SK-N-MC (cell line): ENCODE results near the gene VTA1.
"Not testable (repeated sequence)": the region's sequence is repeated elsewhere in the genome, so short reads cannot be mapped to it uniquely, and the experiment has no call there.

Experiments used
- DNase-seq: peaks from one replicate; pipeline ENCODE4 v3.0.0-alpha.2; 2011; ENCODE audit warnings: low read depth, low spot score
- H3K27ac ChIP-seq: fragments of 200-600 bp; sonication (generic); 2 replicates; pipeline ENCODE4 v1.5.1; 2016; ENCODE audit warnings: mixed run types
- H3K36me3 ChIP-seq: fragments of 200-600 bp; sonication (generic); 2 replicates; pipeline ENCODE4 v1.6.1; 2017; ENCODE audit warnings: antibody characterized with exemption, low read length, mixed read lengths; ENCODE audit not compliant: insufficient read depth
- H3K4me3 ChIP-seq: fragments of 200-600 bp; sonication (generic); 2 replicates; pipeline ENCODE4 v1.5.1; 2016
- H3K9ac ChIP-seq: fragments of 200-600 bp; sonication (generic); 2 replicates; pipeline ENCODE4 v1.8.0; 2017; ENCODE audit warnings: mixed run types, mixed read lengths; ENCODE audit not compliant: insufficient read length
- H3K9me3 ChIP-seq: fragments of 200-600 bp; sonication (generic); 2 replicates; pipeline ENCODE4 v1.6.1; 2017; ENCODE audit warnings: low read depth, mild to moderate bottlenecking, antibody characterized with exemption, low read length, moderate library complexity, mixed read lengths
- EZH2 ChIP-seq: fragments of 200-600 bp; sonication (generic); IDR thresholded peaks from one replicate; pipeline ENCODE4 v1.6.1; 2017; ENCODE audit warnings: antibody characterized with exemption
- FOXP2 ChIP-seq: optimal IDR thresholded peaks from 2 replicates; pipeline ENCODE3; 2011; ENCODE audit warnings: mild to moderate bottlenecking, moderate library complexity; ENCODE audit not compliant: insufficient read depth; ENCODE audit errors: extremely low read length, control extremely low read depth
- POLR2AphosphoS5 ChIP-seq: IDR thresholded peaks from 2 replicates; pipeline ENCODE4 v1.6.1; 2012; ENCODE audit warnings: mild to moderate bottlenecking, low read depth, low read length, borderline replicate concordance

VTA1 gene

GRCh38 chr6:142183351-142183750 is 36.3 kb downstream of the VTA1 start:
- no peaks in the 10 kb centered on the region; the same call in 1 of the 2 replicates for H3K36me3 ChIP-seq
- no peak overlapping the region for H3K9ac ChIP-seq
- no peak overlapping the region for H3K27ac ChIP-seq
- no peak overlapping the region for H3K4me3 ChIP-seq
- H3K9me3 ChIP-seq, result no peaks in the 10 kb centered on the region
- no peak for TF ChIP-seq EZH2
- TF ChIP-seq POLR2AphosphoS5, result no peak
- no peak for TF ChIP-seq FOXP2
- DNase-seq, result no peak

DNA sequence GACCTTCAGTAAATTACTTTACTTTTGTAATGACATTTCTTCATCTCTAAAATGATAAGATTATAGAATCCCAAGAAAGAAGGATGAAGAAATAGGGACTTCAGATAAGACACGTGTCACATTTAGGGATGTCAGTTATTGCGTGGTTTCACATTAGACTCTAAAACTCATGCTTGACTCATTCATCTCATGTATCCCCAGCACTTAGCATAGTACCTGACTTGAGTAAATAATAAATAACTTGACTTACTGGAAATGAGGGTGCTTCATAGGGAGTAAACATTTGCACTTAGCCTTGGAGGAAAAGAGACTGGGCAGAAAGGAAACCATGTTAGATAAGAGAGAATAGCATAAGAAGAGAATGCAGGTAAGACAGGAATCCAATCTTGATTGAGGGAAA is 37.2 kb downstream of the VTA1 start:
- no peak for DNase-seq
- Histone ChIP-seq H3K4me3 (no peak overlapping the region), H3K9ac (no peak overlapping the region), H3K36me3 (no peaks in the 10 kb centered on the region; the same call in 1 of the 2 replicates), H3K27ac (no peak overlapping the region), H3K9me3 (no peaks in the 10 kb centered on the region)
- TF ChIP-seq EZH2, result no peak
- TF ChIP-seq POLR2AphosphoS5, result no peak
- no peak for TF ChIP-seq FOXP2

DNA sequence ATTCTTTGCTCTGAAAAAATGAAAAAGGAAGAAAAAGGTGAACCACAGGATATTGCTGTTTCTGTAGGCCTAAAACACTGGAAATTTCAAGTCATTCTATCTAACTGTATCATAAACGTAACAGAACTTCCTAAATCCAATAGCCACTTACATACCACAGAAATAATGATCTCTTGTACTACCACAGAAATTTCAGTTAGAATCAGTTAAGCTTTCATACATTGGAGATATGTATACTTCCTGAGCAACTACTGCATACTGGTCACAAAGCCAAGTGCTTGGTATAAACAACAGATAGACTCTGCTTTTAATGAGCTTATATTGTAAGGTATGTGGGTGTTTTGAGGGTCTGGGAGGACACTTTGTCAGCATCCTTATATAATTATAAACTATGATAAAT is 38.6 kb downstream of the VTA1 start:
- Histone ChIP-seq H3K36me3 (0 out of 2 replicates have a peak, but pooled peaks cover 6% of the 10 kb centered on the region), H3K4me3 (no peak overlapping the region), H3K9me3 (no peaks in the 10 kb centered on the region), H3K27ac (no peak overlapping the region), H3K9ac (no peak overlapping the region)
- no peak for TF ChIP-seq EZH2
- DNase-seq, result no peak

- TF ChIP-seq EZH2 (no peak), POLR2AphosphoS5 (no peak), FOXP2 (no peak)
- no peak overlapping the region for H3K27ac ChIP-seq
- H3K4me3 ChIP-seq, result no peak overlapping the region
- H3K36me3 ChIP-seq, result 0 out of 2 replicates have a peak, but pooled peaks cover 6% of the 10 kb centered on the region
- H3K9me3 ChIP-seq, result no peaks in the 10 kb centered on the region
- no peak for DNase-seq
- H3K9ac ChIP-seq, result no peak overlapping the region
These were observed 40.1 kb downstream of the VTA1 start for GRCh38 chr6:142187209-142187608.

- DNase-seq, H3K4me3 ChIP-seq, H3K27ac ChIP-seq, H3K9ac ChIP-seq, H3K36me3 ChIP-seq, H3K9me3 ChIP-seq: not testable (repeated sequence)
These were observed 41.3 kb downstream of the VTA1 start for GRCh38 chr6:142188341-142188740.

DNA sequence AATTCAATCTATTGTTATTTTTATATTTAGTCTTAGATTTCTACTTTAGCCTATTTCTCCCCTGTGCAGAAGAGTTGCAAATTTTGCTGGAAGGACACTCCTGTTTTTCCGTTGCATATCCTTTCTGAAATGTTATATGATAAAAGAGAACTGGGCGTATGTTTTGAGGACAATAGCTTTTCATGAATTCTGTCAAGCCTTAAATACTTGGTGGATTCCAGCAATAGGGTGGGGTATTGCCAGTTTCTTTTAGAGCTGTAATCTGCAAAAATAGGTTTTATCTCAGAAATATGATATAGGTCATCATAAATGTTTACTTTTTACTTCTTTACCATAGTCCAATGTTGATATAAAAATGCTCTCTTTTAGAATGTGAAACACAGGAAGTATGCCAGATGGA is 42.0 kb downstream of the VTA1 start:
- H3K36me3 ChIP-seq, result peaks cover 14% of the 10 kb centered on the region
- no peak for DNase-seq
- H3K4me3 ChIP-seq, result no peak overlapping the region
- no peaks in the 10 kb centered on the region for H3K9me3 ChIP-seq
- no peak overlapping the region for H3K9ac ChIP-seq
- no peak overlapping the region; the same call in 1 of the 2 replicates for H3K27ac ChIP-seq
- TF ChIP-seq FOXP2 (no peak), POLR2AphosphoS5 (no peak)

DNA sequence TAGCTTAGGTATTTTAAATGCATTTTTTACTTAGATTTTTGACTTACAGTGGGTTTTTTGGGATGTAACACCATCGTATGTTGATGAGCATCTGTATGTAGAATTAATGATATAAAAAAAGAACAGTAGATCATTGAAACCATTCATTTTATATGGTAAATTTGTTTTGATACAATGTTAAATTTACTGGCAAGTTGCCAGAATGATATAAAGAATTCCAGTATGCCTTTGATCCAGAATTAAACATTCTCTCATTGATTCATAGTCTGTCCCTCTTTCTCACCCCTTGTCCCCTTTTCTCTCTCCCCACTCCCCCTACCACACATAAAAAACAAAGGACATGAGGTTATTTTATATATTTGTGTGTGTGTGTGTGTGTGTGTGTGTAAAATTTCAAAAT is 45.3 kb downstream of the VTA1 start:
- DNase-seq, result no peak
- no peaks in the 10 kb centered on the region for H3K9me3 ChIP-seq
- no peak overlapping the region for H3K9ac ChIP-seq
- H3K4me3 ChIP-seq, result no peak overlapping the region
- H3K36me3 ChIP-seq, result peaks cover 41% of the 10 kb centered on the region
- TF ChIP-seq POLR2AphosphoS5 (no peak), EZH2 (no peak), FOXP2 (no peak)
- H3K27ac ChIP-seq, result no peak overlapping the region

- H3K9me3 ChIP-seq, result no peaks in the 10 kb centered on the region
- DNase-seq, result no peak
- TF ChIP-seq FOXP2, result no peak
- TF ChIP-seq POLR2AphosphoS5, result no peak
- TF ChIP-seq EZH2, result no peak
- peaks cover 47% of the 10 kb centered on the region for H3K36me3 ChIP-seq
- H3K27ac ChIP-seq, result no peak overlapping the region
- H3K4me3 ChIP-seq, result no peak overlapping the region
- H3K9ac ChIP-seq, result no peak overlapping the region
These were observed 46.6 kb downstream of the VTA1 start for GRCh38 chr6:142193621-142194020.

GRCh38 chr6:142195862-142196541 is 48.9 kb downstream of the VTA1 start:
- Histone ChIP-seq H3K9me3 (no peaks in the 10 kb centered on the region), H3K36me3 (peaks cover 59% of the 10 kb centered on the region), H3K27ac (no peak overlapping the region), H3K4me3 (no peak overlapping the region), H3K9ac (no peak overlapping the region)
- DNase-seq, result no peak
- TF ChIP-seq EZH2, result no peak
- TF ChIP-seq FOXP2, result no peak
- TF ChIP-seq POLR2AphosphoS5, result no peak
